VCaP (cell line): ENCODE data around the gene NXPH3.

ENCODE experiments used
- H3K27ac ChIP-seq: fragments of 450-650 bp; 2 replicates; pipeline ENCODE4 v1.5.1; 2017
- CTCF ChIP-seq: fragments of 450-650 bp; conservative IDR thresholded peaks from 2 replicates; pipeline ENCODE4 v1.5.1; 2017; ENCODE audit warnings: mild to moderate bottlenecking, moderate library complexity

The NXPH3 gene

GRCh38 chr17:49592263-49592662 is 16.6 kb downstream of the NXPH3 start:
- TF ChIP-seq CTCF = no peak
- H3K27ac ChIP-seq = no peak overlapping the region

GRCh38 chr17:49595328-49595727 is 19.7 kb downstream of the NXPH3 start:
- H3K27ac ChIP-seq = peak overlapping the region; percentile 89
- no peak for TF ChIP-seq CTCF

- peak overlapping the region; percentile 89 for H3K27ac ChIP-seq
- no peak for TF ChIP-seq CTCF
Measured at GRCh38 chr17:49595980-49596379, 20.3 kb downstream of the NXPH3 start.

- no peak for TF ChIP-seq CTCF
- peak overlapping the region; percentile 89 for H3K27ac ChIP-seq
Measured at GRCh38 chr17:49596613-49597244, 21.1 kb downstream of the NXPH3 start.

GRCh38 chr17:49597436-49597835 is 21.8 kb downstream of the NXPH3 start:
- TF ChIP-seq CTCF = no peak

GRCh38 chr17:49597928-49598655 is 22.4 kb downstream of the NXPH3 start:
- TF ChIP-seq CTCF = no peak

More at GRCh38 chr17:49597436-49597835, 21.8 kb downstream of the NXPH3 start:
- peak overlapping the region; percentile 89 for H3K27ac ChIP-seq

GRCh38 chr17:49598918-49599317 is 23.2 kb downstream of the NXPH3 start:
- peak overlapping the region; percentile 89 for H3K27ac ChIP-seq
- no peak for TF ChIP-seq CTCF

More at GRCh38 chr17:49597928-49598655, 22.4 kb downstream of the NXPH3 start:
- H3K27ac ChIP-seq = peak overlapping the region; percentile 89
